NT2/D1 (cell line): ENCODE results near the gene GNPTG.

Experiments used
- SUZ12 ChIP-seq: IDR thresholded peaks from 2 replicates; pipeline ENCODE4 v1.6.1; 2011; ENCODE audit not compliant: insufficient read length, insufficient read depth; ENCODE audit errors: extremely low read depth
- YY1 ChIP-seq: IDR thresholded peaks from 2 replicates; pipeline ENCODE4 v1.6.1; 2011; ENCODE audit not compliant: insufficient read length, insufficient read depth
- ZNF274 ChIP-seq: IDR thresholded peaks from 2 replicates; pipeline ENCODE4 v1.6.1; 2011; ENCODE audit warnings: mild to moderate bottlenecking, low read depth, low read length

GRCh38 chr16:1324286-1324826 is 27.4 kb upstream of the GNPTG start:
- TF ChIP-seq YY1 (no peak), ZNF274 (no peak), SUZ12 (no peak)
